Liver (tissue), 9 donors: ENCODE data around the gene FADS6. TPM values are rescaled to one million over a fixed set of nuclear protein-coding genes. Genes with fewer than 3 reads are reported as not detected.

Source experiments
- DNase-seq: peaks from one replicate; pipeline ENCODE4 v3.0.0-alpha.2; 2017; ENCODE audit warnings: low spot score
- H3K27ac ChIP-seq, 2 donors: one replicate each; pipeline ENCODE4 v1.7.0; 2013; ENCODE audit warnings: inconsistent platforms in 2 of 2, low read length in 2 of 2, control low read depth in 1 of 2, low read depth in 1 of 2, mild to moderate bottlenecking in 1 of 2
- H3K27me3 ChIP-seq, 4 donors: one replicate each; pipeline versions ENCODE4 v1.6.1 to v1.7.0; 2013; ENCODE audit warnings: low read length in 3 of 4, inconsistent platforms in 1 of 4, mild to moderate bottlenecking in 1 of 4, moderate library complexity in 1 of 4; ENCODE audit not compliant: control insufficient read depth in 4 of 4, insufficient read depth in 4 of 4
- H3K36me3 ChIP-seq, 4 donors: one replicate each; pipeline versions ENCODE4 v1.6.1 to v1.7.0; 2013; ENCODE audit warnings: low read length in 3 of 4, mild to moderate bottlenecking in 3 of 4, low read depth in 1 of 4, moderate library complexity in 1 of 4; ENCODE audit not compliant: control insufficient read depth in 4 of 4, insufficient read depth in 3 of 4
- H3K4me1 ChIP-seq, 4 donors: one replicate each; pipeline versions ENCODE4 v1.6.1 to v1.7.0; 2013; ENCODE audit warnings: low read length in 3 of 4, mild to moderate bottlenecking in 3 of 4, moderate library complexity in 1 of 4; ENCODE audit not compliant: control insufficient read depth in 4 of 4, insufficient read depth in 4 of 4
- H3K4me3 ChIP-seq, 3 donors: one replicate each; pipeline versions ENCODE4 v1.6.1 to v1.7.0; 2013; ENCODE audit warnings: low read length in 3 of 3, control low read depth in 1 of 3, low read depth in 1 of 3, mild to moderate bottlenecking in 1 of 3
- H3K9ac ChIP-seq, 2 donors: one replicate each; pipeline ENCODE4 v1.7.0; 2013; ENCODE audit warnings: low read length in 2 of 2, mild to moderate bottlenecking in 2 of 2, moderate library complexity in 2 of 2, control low read depth in 1 of 2, low read depth in 1 of 2
- H3K9me3 ChIP-seq, 4 donors: one replicate each; pipeline versions ENCODE4 v1.6.1 to v1.7.0; 2013; ENCODE audit warnings: low read length in 3 of 4; ENCODE audit not compliant: control insufficient read depth in 4 of 4
- ATF3 ChIP-seq: IDR thresholded peaks from 2 replicates; pipeline ENCODE4 v1.6.1; 2016; ENCODE audit warnings: antibody characterized with exemption
- CTCF ChIP-seq: fragments of 150-350 bp; IDR thresholded peaks from 2 replicates; pipeline ENCODE4 v1.5.1; 2017; ENCODE audit warnings: improper control_type of control experiment, low read depth, low read length; ENCODE audit not compliant: missing input control
- EGR1 ChIP-seq, 2 donors: IDR thresholded peaks; 2 replicates each; pipeline ENCODE4 v1.6.1; 2016 to 2018; ENCODE audit warnings: antibody characterized with exemption in 2 of 2, low read depth in 2 of 2
- FOXA1 ChIP-seq: IDR thresholded peaks from 2 replicates; pipeline ENCODE4 v1.6.1; 2016; ENCODE audit warnings: antibody characterized with exemption
- FOXA2 ChIP-seq: IDR thresholded peaks from 2 replicates; pipeline ENCODE4 v1.6.1; 2016; ENCODE audit warnings: antibody characterized with exemption
- GABPA ChIP-seq, 2 donors: IDR thresholded peaks in 1 of 2; conservative IDR thresholded peaks in 1 of 2; 2 replicates each; pipeline ENCODE4 v1.6.1; 2016; ENCODE audit warnings: antibody characterized with exemption in 2 of 2, mild to moderate bottlenecking in 1 of 2, moderate library complexity in 1 of 2
- HNF4A ChIP-seq, 2 donors: conservative IDR thresholded peaks; 2 replicates each; pipeline ENCODE4 v1.6.1; 2016; ENCODE audit warnings: antibody characterized with exemption in 2 of 2, mild to moderate bottlenecking in 2 of 2
- HNF4G ChIP-seq: IDR thresholded peaks from 2 replicates; pipeline ENCODE4 v1.6.1; 2016; ENCODE audit warnings: antibody characterized with exemption
- JUND ChIP-seq, 2 donors: IDR thresholded peaks; 2 replicates each; pipeline ENCODE4 v1.6.1; 2016; ENCODE audit warnings: antibody characterized with exemption in 2 of 2
- MAX ChIP-seq: IDR thresholded peaks from 2 replicates; pipeline ENCODE4 v1.6.1; 2016; ENCODE audit warnings: antibody characterized with exemption
- NR2F2 ChIP-seq: IDR thresholded peaks from 2 replicates; pipeline ENCODE4 v1.6.1; 2016; ENCODE audit warnings: antibody characterized with exemption
- RAD21 ChIP-seq, 2 donors: IDR thresholded peaks; 2 replicates each; pipeline ENCODE4 v1.6.1; 2016; ENCODE audit warnings: antibody characterized with exemption in 2 of 2, mild to moderate bottlenecking in 2 of 2
- REST ChIP-seq: IDR thresholded peaks from 2 replicates; pipeline ENCODE4 v1.6.1; 2016; ENCODE audit warnings: antibody characterized with exemption, mild to moderate bottlenecking
- RXRA ChIP-seq, 2 donors: IDR thresholded peaks; 2 replicates each; pipeline ENCODE4 v1.6.1; 2017 to 2018; ENCODE audit warnings: antibody characterized with exemption in 2 of 2, mild to moderate bottlenecking in 1 of 2
- SP1 ChIP-seq: IDR thresholded peaks from 2 replicates; pipeline ENCODE4 v1.6.1; 2018; ENCODE audit warnings: antibody characterized with exemption, mild to moderate bottlenecking
- TAF1 ChIP-seq: conservative IDR thresholded peaks from 2 replicates; pipeline ENCODE4 v1.6.1; 2016; ENCODE audit warnings: antibody characterized with exemption, mild to moderate bottlenecking
- YY1 ChIP-seq: IDR thresholded peaks from 2 replicates; pipeline ENCODE4 v1.6.1; 2016; ENCODE audit warnings: antibody characterized with exemption, mild to moderate bottlenecking
- ZBTB33 ChIP-seq: IDR thresholded peaks from 2 replicates; pipeline ENCODE4 v1.6.1; 2016; ENCODE audit warnings: antibody characterized with exemption
- WGBS: extraction: QIAGEN DNeasy Blood & Tissue Kit; methylation state at CpG from one replicate; pipeline ENCODE4 v1.1.7; 2013; 5-methylcytosine and 5-hydroxymethylcytosine counted together
- polyA plus RNA-seq, 2 donors: library from polyadenylated mRNA; stranded (reverse) in 1 of 2; unstranded in 1 of 2; fragments of 200-250 nt in 1 of 2; fragments of >200 nt in 1 of 2; fragmentation: Nextera tagmentation in 1 of 2; extraction: Ambion mirVana in 1 of 2; gene quantifications; one replicate each; pipeline versions ENCODE4 v1.2.1 to v1.2.3, GENCODE V29; 2013 to 2015
- total RNA-seq, 2 donors: library from RNA; depleted of rRNA; stranded (reverse); fragments of >200 nt; gene quantifications; one replicate each; pipeline ENCODE4 v1.2.3, GENCODE V29; 2014
- donor health status: healthy.
- donor health status: healthy.
- donor health status: healthy.
- donor health status: healthy.
- donor health status: healthy.

The FADS6 gene
- total and polyA plus RNA-seq, 4 donors = 2.1 to 7.1 (median 4.2) TPM; not detected in 1

- WGBS = 72% methylated on average over 9 of the region's 9 CpGs
Measured at GRCh38 chr17:74848656-74849399, 44.6 kb downstream of the FADS6 start.

GRCh38 chr17:74846621-74847020 lies 46.8 kb downstream of the FADS6 start:
- Histone ChIP-seq H3K9me3 (no peaks in the 10 kb centered on the region), H3K27me3 (peaks cover 0 to 5% (median 0%) of the 10 kb centered on the region in 4 donors), H3K36me3 (no peaks in the 10 kb centered on the region), H3K27ac (no peak overlapping the region), H3K4me3 (no peak overlapping the region), H3K9ac (no peak overlapping the region), H3K4me1 (peaks cover 0 to 7% (median 5%) of the 10 kb centered on the region in 4 donors)
- DNase-seq = no peak
- TF ChIP-seq RAD21 (IDR thresholded peaks at IDR 0.05) = no peak
- TF ChIP-seq NR2F2 = no peak
- TF ChIP-seq HNF4A (conservative IDR thresholded peaks at IDR 0.05) = no peak
- no peak for TF ChIP-seq FOXA1
- no peak for TF ChIP-seq REST
- TF ChIP-seq RXRA (IDR thresholded peaks at IDR 0.05) = no peak
- TF ChIP-seq EGR1 (IDR thresholded peaks at IDR 0.05; ENCODE audit: low read depth in 2 of 2) = no peak
- TF ChIP-seq ATF3 = no peak
- TF ChIP-seq YY1 = no peak
- no peak for TF ChIP-seq CTCF
- no peak for TF ChIP-seq HNF4G
- TF ChIP-seq JUND (IDR thresholded peaks at IDR 0.05) = no peak
- no peak for TF ChIP-seq ZBTB33
- no peak for TF ChIP-seq MAX
- no peak for TF ChIP-seq FOXA2
- TF ChIP-seq SP1 = no peak
- TF ChIP-seq GABPA (IDR thresholded peaks at IDR 0.05 in 1 of 2, conservative IDR thresholded peaks at IDR 0.05 in 1 of 2) = no peak
- TF ChIP-seq TAF1 = no peak
- WGBS = 96% methylated on average over 16 of the region's 16 CpGs

More at GRCh38 chr17:74848656-74849399, 44.6 kb downstream of the FADS6 start:
- H3K36me3 ChIP-seq = no peaks in the 10 kb centered on the region
- H3K4me3 ChIP-seq = no peak overlapping the region
- TF ChIP-seq TAF1 (no peak), ZBTB33 (no peak), EGR1 (IDR thresholded peaks at IDR 0.05; ENCODE audit: low read depth in 2 of 2) (no peak)
- H3K4me1 ChIP-seq = no peaks in the 10 kb centered on the region
- no peaks in the 10 kb centered on the region for H3K9me3 ChIP-seq
- H3K27ac ChIP-seq = no peak overlapping the region
- DNase-seq = no peak
- no peak overlapping the region for H3K9ac ChIP-seq
- H3K27me3 ChIP-seq = peaks cover 0 to 5% (median 1%) of the 10 kb centered on the region in 4 donors
